ENCODE results near the gene SPTBN4.
"Not testable (repeated sequence)": the region's sequence is repeated elsewhere in the genome, so short reads cannot be mapped to it uniquely, and the experiment has no call there.

SPTBN4 gene

DNA sequence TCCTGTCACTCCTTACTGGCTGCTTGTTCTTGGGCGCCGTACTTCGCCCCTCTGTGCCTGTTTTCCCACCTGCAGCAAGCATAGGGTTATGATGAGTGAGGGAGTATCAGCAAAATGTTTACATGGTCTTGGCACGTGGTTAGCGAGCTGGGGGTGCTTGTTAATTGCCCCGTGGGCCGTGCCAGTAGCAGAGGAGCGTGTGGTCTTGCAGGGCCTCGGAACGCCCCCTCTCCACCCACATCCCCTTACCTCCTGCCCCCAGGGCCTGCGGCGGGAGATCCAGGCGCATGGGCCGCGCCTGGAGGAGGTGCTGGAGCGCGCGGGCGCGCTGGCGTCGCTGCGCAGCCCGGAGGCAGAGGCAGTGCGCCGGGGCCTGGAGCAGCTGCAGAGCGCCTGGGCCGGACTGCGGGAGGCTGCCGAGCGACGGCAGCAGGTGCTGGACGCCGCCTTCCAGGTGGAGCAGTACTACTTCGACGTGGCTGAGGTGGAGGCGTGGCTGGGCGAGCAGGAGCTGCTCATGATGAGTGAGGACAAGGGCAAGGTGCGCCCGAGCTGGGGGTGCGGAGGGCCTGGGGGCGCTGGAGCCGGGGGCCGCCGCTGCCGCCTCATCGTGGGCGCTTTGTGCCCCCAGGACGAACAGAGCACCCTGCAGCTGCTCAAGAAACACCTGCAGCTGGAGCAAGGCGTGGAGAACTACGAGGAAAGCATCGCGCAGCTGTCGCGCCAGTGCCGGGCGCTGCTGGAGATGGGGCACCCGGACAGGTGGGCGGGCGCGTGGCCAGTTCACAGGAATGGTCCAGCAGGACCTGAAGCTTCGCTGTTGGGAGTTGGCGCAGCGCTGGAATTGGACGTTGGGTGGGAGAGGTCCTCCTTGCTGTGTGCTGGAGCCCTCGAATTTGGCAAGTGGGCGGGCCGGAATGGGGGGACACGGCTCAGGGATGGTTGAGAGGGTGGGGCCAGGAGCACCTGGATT is 87.4 kb downstream of the SPTBN4 start:
- no peak overlapping the region for H3K27ac ChIP-seq
- TF ChIP-seq, protein P1, sequence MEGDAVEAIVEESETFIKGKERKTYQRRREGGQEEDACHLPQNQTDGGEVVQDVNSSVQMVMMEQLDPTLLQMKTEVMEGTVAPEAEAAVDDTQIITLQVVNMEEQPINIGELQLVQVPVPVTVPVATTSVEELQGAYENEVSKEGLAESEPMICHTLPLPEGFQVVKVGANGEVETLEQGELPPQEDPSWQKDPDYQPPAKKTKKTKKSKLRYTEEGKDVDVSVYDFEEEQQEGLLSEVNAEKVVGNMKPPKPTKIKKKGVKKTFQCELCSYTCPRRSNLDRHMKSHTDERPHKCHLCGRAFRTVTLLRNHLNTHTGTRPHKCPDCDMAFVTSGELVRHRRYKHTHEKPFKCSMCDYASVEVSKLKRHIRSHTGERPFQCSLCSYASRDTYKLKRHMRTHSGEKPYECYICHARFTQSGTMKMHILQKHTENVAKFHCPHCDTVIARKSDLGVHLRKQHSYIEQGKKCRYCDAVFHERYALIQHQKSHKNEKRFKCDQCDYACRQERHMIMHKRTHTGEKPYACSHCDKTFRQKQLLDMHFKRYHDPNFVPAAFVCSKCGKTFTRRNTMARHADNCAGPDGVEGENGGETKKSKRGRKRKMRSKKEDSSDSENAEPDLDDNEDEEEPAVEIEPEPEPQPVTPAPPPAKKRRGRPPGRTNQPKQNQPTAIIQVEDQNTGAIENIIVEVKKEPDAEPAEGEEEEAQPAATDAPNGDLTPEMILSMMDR (IDR thresholded peaks at IDR 0.05): no peak
- TF ChIP-seq ZFX (IDR thresholded peaks at IDR 0.05; ENCODE audit: borderline replicate concordance): no peak

DNA sequence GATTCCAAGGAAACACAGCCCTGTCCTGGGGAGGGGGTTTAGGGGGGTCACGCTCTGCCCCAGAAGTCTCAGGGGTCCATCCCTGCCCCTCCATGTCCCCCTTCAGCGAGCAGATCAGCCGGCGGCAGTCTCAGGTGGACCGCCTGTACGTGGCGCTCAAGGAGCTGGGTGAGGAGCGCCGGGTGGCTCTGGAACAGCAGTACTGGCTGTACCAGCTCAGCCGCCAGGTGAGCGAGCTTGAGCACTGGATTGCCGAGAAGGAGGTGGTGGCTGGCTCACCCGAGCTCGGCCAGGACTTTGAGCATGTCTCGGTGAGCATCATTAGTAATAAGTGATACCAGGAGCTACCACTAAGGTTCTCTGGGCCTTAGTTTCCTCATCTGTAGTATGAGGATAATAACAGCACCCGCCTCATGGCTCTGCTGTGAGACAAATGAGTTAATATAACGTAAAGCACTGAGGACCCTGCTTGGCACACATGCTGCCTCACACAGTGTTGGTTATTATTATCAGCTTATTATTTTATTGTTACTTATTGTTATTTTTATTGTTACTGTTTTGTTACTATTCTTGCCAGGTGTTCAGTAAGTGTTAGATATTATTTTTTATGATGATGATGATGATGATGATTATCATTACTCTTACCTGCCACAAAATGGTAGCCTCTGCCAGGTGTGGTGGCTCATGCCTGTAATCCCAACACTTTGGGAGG is 89.3 kb downstream of the SPTBN4 start:
- TF ChIP-seq, protein P1 (IDR thresholded peaks at IDR 0.05): no peak
- no peak for TF ChIP-seq ZFX (IDR thresholded peaks at IDR 0.05; ENCODE audit: borderline replicate concordance)
- H3K27ac ChIP-seq: no peak overlapping the region

DNA sequence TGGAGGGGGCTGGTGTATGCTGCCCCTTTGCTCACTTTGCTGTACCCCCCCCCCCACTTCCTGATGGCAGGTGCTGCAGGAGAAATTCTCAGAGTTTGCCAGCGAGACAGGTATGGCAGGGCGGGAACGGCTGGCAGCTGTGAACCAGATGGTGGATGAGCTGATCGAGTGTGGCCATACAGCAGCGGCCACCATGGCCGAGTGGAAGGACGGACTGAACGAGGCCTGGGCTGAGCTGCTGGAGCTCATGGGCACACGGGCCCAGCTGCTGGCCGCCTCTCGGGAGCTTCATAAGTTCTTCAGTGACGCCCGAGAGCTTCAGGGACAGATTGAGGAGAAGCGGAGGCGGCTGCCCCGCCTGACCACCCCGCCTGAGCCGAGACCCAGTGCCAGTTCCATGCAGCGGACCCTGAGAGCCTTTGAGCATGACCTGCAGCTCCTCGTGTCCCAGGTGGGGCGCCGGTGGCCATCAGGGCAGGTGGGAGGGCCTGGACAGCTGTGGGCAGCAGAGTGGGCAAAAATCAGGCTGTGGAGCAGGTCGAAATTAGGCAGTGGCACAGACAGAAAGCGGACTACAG is 90.2 kb downstream of the SPTBN4 start:
- no peak overlapping the region for H3K27ac ChIP-seq
- TF ChIP-seq, protein P1 (IDR thresholded peaks at IDR 0.05): no peak
- no peak for TF ChIP-seq ZFX (IDR thresholded peaks at IDR 0.05; ENCODE audit: borderline replicate concordance)

DNA sequence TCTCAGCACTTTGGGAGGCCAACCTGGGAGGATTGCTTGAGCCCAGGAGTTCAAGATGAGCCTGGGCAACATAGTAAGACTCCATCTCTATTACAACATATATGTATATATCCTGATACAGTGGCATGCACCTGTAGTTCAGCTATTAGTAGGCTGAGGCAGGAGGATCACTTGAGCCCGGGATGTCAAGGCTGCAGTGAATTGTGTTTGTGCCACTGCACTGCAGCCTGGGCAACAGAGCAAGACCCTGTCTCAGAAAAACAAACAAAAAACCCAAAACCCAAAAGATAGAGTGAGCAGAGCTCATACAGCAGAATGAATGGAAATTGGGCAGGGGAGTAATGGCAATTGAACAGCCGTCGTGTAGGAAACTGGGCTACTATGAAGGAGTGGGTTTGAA is 92.6 kb downstream of the SPTBN4 start:
- no peak overlapping the region for H3K27ac ChIP-seq
- no peak for TF ChIP-seq ZFX (IDR thresholded peaks at IDR 0.05; ENCODE audit: borderline replicate concordance)
- TF ChIP-seq, protein P1 (IDR thresholded peaks at IDR 0.05): no peak

DNA sequence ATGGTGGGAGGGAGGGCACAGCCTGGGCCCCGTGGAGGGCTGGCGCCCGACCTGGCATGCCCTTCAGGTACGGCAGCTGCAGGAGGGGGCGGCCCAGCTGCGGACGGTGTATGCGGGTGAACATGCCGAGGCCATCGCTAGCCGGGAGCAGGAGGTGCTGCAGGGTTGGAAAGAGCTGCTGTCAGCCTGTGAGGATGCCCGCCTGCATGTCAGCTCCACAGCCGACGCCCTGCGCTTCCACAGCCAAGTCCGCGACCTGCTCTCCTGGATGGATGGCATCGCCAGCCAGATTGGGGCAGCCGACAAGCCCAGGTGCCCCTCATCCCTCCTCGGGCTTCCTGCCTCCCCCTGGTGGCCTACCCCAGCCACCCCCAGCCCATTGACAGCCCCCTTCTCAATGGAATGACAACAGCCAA is 93.3 kb downstream of the SPTBN4 start:
- H3K27ac ChIP-seq: no peak overlapping the region
- TF ChIP-seq, protein P1 (IDR thresholded peaks at IDR 0.05): no peak
- no peak for TF ChIP-seq ZFX (IDR thresholded peaks at IDR 0.05; ENCODE audit: borderline replicate concordance)

DNA sequence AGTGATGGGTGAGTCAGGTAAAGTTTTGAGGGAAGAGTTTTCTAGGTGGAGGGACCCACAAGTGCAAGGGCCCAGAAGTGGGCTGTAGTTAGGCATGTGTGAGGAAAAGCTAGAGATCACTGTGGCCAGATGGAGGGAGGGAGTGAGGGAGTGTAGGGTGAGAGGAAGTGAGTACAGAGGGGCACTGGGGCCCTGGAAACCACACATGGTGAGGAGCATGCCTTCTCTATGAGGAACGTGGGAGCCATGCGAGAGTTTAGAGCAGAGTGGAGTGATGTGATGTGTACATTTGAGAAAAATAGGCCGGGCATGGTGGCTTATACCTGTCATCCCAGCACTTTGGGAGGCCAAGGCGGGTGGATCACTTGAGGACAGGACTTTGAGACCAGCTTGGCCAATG is 95.1 kb downstream of the SPTBN4 start:
- TF ChIP-seq ZFX (IDR thresholded peaks at IDR 0.05; ENCODE audit: borderline replicate concordance): no peak
- TF ChIP-seq, protein P1 (IDR thresholded peaks at IDR 0.05): no peak
- no peak overlapping the region for H3K27ac ChIP-seq

DNA sequence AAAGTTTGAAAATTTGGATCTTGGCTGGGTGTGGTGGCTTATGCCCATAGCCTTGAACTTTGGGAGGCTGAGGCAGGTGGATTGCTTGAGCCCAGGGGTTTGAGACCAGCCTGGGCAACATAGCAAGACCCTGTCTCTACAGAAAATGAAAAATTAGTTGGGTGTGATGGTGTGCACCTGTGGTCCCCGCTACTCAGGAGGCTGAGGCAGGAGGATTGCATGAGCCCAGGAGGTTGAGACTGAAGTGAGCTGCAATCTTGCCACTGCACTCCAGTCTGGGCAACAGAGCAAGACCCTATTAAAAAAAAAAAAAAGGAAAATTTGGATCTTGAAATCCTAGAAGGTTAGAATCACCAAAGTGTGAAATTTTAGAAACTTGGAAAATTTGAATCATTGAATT is 97.7 kb downstream of the SPTBN4 start:
- not testable (repeated sequence) for H3K27ac ChIP-seq
